ENCODE measurements around the gene LRG1. TPM values are rescaled to one million over a fixed set of nuclear protein-coding genes. Genes with fewer than 3 reads are reported as not detected.

The LRG1 gene
- total RNA-seq, 1 experiment from 2014 or later: 0.81 TPM

DNA sequence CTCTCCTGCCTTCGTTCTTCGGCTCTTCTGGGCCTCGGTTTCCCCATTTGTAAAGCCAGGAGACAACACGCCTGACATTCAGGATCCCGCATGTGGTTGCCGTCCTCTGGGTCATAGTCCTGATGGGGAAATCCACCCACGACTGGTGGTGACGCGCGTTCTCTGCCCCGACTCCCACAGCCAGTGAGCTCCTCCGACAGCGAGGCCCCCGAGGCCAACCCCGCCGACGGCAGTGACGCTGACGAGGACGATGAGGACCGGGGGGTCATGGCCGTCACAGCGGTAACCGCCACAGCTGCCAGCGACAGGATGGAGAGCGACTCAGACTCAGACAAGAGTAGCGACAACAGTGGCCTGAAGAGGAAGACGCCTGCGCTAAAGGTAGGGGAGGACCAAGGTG is 51.3 kb downstream of the LRG1 start:
- peaks cover 35% of the 10 kb centered on the region for H3K36me3 Mint-ChIP-seq
- no peak for DNase-seq (ENCODE audit: low spot score)
- no peak overlapping the region for H3K4me3 Mint-ChIP-seq
- no peak for ATAC-seq
- POLR2A ChIA-PET: no interaction called here
- no peaks in the 10 kb centered on the region for H3K4me1 Mint-ChIP-seq
- H3K27me3 Mint-ChIP-seq (ENCODE audit: low read depth): no peaks in the 10 kb centered on the region
- TF ChIP-seq, protein P1, sequence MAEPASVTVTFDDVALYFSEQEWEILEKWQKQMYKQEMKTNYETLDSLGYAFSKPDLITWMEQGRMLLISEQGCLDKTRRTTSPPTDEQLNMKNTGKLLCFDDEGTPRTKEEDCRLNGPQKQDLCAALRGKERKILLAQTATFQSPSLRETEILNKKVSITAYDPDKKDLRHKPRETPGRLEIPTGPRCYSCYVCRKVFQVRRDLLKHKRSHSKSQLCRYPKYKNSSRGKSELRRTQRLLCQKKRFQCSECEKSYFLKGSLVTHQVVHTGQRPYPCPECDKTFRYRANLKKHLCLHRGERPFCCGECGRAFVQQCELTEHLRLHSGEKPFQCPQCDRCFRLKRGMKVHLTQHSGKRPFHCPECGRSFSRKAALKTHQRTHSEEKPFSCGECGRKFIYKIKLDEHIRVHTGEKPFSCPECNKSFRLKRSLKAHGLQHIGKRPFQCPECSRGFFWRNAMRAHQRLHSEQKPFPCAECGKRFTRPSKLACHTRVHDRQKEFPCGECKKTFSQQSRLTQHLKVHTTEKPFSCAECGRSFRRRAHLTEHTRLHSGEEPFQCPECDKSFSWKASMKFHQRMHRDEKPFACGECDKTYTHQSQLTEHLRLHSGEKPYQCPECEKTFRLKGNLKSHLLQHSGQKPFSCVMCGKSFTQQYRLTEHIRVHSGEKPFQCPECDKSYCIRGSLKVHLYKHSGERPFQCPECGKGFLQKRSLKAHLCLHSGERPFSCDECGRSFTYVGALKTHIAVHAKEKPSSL (CRISPR knock-in tag; conservative IDR thresholded peaks at IDR 0.05): no peak
- no peak for TF ChIP-seq RELA (CRISPR knock-in tag; IDR thresholded peaks at IDR 0.05; ENCODE audit: borderline replicate concordance)
- TF ChIP-seq JUN (CRISPR knock-in tag; IDR thresholded peaks at IDR 0.05): no peak
- no peak for TF ChIP-seq NR2C2 (CRISPR knock-in tag; IDR thresholded peaks at IDR 0.05)
- TF ChIP-seq, protein P2, sequence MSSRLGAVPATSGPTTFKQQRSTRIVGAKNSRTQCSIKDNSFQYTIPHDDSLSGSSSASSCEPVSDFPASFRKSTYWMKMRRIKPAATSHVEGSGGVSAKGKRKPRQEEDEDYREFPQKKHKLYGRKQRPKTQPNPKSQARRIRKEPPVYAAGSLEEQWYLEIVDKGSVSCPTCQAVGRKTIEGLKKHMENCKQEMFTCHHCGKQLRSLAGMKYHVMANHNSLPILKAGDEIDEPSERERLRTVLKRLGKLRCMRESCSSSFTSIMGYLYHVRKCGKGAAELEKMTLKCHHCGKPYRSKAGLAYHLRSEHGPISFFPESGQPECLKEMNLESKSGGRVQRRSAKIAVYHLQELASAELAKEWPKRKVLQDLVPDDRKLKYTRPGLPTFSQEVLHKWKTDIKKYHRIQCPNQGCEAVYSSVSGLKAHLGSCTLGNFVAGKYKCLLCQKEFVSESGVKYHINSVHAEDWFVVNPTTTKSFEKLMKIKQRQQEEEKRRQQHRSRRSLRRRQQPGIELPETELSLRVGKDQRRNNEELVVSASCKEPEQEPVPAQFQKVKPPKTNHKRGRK (CRISPR knock-in tag; IDR thresholded peaks at IDR 0.05; ENCODE audit: borderline replicate concordance): no peak
- no peak for TF ChIP-seq ZNF423 (CRISPR knock-in tag; IDR thresholded peaks at IDR 0.05)
- TF ChIP-seq, protein P3, sequence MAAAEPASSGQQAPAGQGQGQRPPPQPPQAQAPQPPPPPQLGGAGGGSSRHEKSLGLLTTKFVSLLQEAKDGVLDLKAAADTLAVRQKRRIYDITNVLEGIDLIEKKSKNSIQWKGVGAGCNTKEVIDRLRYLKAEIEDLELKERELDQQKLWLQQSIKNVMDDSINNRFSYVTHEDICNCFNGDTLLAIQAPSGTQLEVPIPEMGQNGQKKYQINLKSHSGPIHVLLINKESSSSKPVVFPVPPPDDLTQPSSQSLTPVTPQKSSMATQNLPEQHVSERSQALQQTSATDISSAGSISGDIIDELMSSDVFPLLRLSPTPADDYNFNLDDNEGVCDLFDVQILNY (CRISPR knock-in tag; IDR thresholded peaks at IDR 0.05): no peak
- no peak for TF ChIP-seq NR1H2 (CRISPR knock-in tag; IDR thresholded peaks at IDR 0.05)
- no peak for TF ChIP-seq ZNF671 (CRISPR knock-in tag; IDR thresholded peaks at IDR 0.05)
- TF ChIP-seq, protein P4, sequence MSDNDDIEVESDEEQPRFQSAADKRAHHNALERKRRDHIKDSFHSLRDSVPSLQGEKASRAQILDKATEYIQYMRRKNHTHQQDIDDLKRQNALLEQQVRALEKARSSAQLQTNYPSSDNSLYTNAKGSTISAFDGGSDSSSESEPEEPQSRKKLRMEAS (CRISPR knock-in tag; IDR thresholded peaks at IDR 0.05): no peak
- TF ChIP-seq NFYB (CRISPR knock-in tag; conservative IDR thresholded peaks at IDR 0.05; ENCODE audit: low read depth): no peak
- no peaks in the 10 kb centered on the region for H3K9me3 Mint-ChIP-seq
- CTCF ChIA-PET: no interaction called here
- H3K27ac Mint-ChIP-seq: no peak overlapping the region

DNA sequence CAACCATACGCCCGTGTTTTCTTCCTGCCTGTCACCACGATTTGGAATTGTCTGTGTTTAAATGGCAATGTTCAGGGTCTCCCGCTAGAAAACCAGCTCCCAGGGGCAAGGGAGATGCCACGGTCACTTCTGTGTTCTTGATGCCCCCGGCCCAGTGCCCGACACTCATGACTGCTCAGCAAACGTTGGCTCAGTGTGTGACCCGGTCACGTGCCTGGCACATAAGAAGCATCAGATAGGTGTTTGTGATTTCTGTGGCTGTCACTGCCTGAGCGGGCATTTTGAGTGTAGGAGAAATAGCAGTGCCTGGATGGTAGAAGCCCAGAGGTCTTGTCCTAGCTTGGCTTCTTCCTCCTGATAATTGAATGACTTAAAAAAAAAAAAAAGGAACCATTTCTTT is 52.3 kb downstream of the LRG1 start:
- no peaks in the 10 kb centered on the region for H3K27me3 Mint-ChIP-seq (ENCODE audit: low read depth)
- no peak overlapping the region for H3K27ac Mint-ChIP-seq
- H3K4me1 Mint-ChIP-seq: no peaks in the 10 kb centered on the region
- ATAC-seq (no peak), DNase-seq (ENCODE audit: low spot score) (no peak)
- H3K4me3 Mint-ChIP-seq: no peak overlapping the region
- ChIA-PET CTCF (interaction anchor here (0.8 kb wide), 1 partner anchor 36 kb away, joined by 3 read pairs; no protein-coding TSS in a partner anchor), POLR2A (no interaction called here)
- TF ChIP-seq EMX1 (CRISPR knock-in tag; IDR thresholded peaks at IDR 0.05): no peak
- TF ChIP-seq ATF1 (CRISPR knock-in tag; IDR thresholded peaks at IDR 0.05): no peak
- TF ChIP-seq, protein P5, sequence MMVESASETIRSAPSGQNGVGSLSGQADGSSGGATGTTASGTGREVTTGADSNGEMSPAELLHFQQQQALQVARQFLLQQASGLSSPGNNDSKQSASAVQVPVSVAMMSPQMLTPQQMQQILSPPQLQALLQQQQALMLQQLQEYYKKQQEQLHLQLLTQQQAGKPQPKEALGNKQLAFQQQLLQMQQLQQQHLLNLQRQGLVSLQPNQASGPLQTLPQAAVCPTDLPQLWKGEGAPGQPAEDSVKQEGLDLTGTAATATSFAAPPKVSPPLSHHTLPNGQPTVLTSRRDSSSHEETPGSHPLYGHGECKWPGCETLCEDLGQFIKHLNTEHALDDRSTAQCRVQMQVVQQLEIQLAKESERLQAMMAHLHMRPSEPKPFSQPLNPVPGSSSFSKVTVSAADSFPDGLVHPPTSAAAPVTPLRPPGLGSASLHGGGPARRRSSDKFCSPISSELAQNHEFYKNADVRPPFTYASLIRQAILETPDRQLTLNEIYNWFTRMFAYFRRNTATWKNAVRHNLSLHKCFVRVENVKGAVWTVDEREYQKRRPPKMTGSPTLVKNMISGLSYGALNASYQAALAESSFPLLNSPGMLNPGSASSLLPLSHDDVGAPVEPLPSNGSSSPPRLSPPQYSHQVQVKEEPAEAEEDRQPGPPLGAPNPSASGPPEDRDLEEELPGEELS (CRISPR knock-in tag; IDR thresholded peaks at IDR 0.05): no peak
- TF ChIP-seq, protein P6, sequence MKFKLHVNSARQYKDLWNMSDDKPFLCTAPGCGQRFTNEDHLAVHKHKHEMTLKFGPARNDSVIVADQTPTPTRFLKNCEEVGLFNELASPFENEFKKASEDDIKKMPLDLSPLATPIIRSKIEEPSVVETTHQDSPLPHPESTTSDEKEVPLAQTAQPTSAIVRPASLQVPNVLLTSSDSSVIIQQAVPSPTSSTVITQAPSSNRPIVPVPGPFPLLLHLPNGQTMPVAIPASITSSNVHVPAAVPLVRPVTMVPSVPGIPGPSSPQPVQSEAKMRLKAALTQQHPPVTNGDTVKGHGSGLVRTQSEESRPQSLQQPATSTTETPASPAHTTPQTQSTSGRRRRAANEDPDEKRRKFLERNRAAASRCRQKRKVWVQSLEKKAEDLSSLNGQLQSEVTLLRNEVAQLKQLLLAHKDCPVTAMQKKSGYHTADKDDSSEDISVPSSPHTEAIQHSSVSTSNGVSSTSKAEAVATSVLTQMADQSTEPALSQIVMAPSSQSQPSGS (CRISPR knock-in tag; IDR thresholded peaks at IDR 0.05; ENCODE audit: borderline replicate concordance, low read depth): no peak
- TF ChIP-seq RELA (CRISPR knock-in tag; IDR thresholded peaks at IDR 0.05; ENCODE audit: borderline replicate concordance): no peak
- no peak for TF ChIP-seq KAT7 (CRISPR knock-in tag; IDR thresholded peaks at IDR 0.05; ENCODE audit: borderline replicate concordance)
- TF ChIP-seq NR3C1 (CRISPR knock-in tag; conservative IDR thresholded peaks at IDR 0.05; ENCODE audit: low read depth): no peak
- H3K9me3 Mint-ChIP-seq: no peaks in the 10 kb centered on the region
- H3K36me3 Mint-ChIP-seq: peaks cover 37% of the 10 kb centered on the region

Other genes starting within 250 kb of the LRG1 start
- gene TMIGD2, start 237.6 kb downstream of the LRG1 start, total RNA-seq (2021): 0.55 to 1.0 TPM (median 0.94 TPM) in 3 replicates
- gene FSD1, start 235.4 kb downstream of the LRG1 start, total RNA-seq (2021): 61.3 to 69.2 TPM (median 65.7 TPM) in 3 replicates
- gene STAP2, start 201.2 kb downstream of the LRG1 start, total RNA-seq (2021): 18.2 to 21.1 TPM (median 20.2 TPM) in 3 replicates
- gene MPND, start 196.5 kb downstream of the LRG1 start, total RNA-seq (2021): 28.3 to 37.7 TPM (median 37.4 TPM) in 3 replicates
- 89.4 to 109 TPM (median 89.7 TPM) in 3 replicates for gene SH3GL1, start 139.5 kb downstream of the LRG1 start, total RNA-seq (2021)
- 126 to 161 TPM (median 137 TPM) in 3 replicates for gene CHAF1A, start 137.4 kb downstream of the LRG1 start, total RNA-seq (2021)
- gene UBXN6, start 82.2 kb downstream of the LRG1 start, total RNA-seq (2021): 34.8 to 39.8 TPM (median 38.8 TPM) in 3 replicates
- 111 to 116 TPM (median 115 TPM) in 3 replicates for gene HDGFL2, start 67.7 kb downstream of the LRG1 start, total RNA-seq (2021)
- 0.35 to 0.62 TPM (median 0.57 TPM) in 3 replicates for gene PLIN4, start 21.6 kb downstream of the LRG1 start, total RNA-seq (2021)
- gene PLIN5, start 4.8 kb downstream of the LRG1 start, total RNA-seq (2021): 3.3 to 4.2 TPM (median 3.9 TPM) in 3 replicates
- 45.1 to 52.1 TPM (median 49.1 TPM) in 3 replicates for gene SEMA6B, start 19.6 kb upstream of the LRG1 start, total RNA-seq (2021)
- gene TNFAIP8L1, start 99.5 kb upstream of the LRG1 start, total RNA-seq (2021): 8.3 to 8.7 TPM (median 8.6 TPM) in 3 replicates
- gene MYDGF, start 130.3 kb upstream of the LRG1 start, total RNA-seq (2021): 54.2 to 59.1 TPM (median 58.2 TPM) in 3 replicates
- gene DPP9, start 183.8 kb upstream of the LRG1 start, total RNA-seq (2021): 36.0 to 52.9 TPM (median 38.3 TPM) in 3 replicates

All from WTC11 (cell line).